ENCODE data around the gene TENT5C. TPM values are rescaled to one million over a fixed set of nuclear protein-coding genes. Genes with fewer than 3 reads are reported as not detected.

Gene TENT5C
- polyA plus RNA-seq, 1 donor (not counting 4 experiments of a cell fraction or from before 2014, with no cell fraction given), result 0.13 TPM

GRCh38 chr1:117659550-117660270 lies 53.9 kb downstream of the TENT5C start:
- no peak for DNase-seq (ENCODE audit: low read depth, low spot score)
- no peak overlapping the region for H3K4me2 ChIP-seq (ENCODE audit: control insufficient read depth, extremely low read depth, insufficient read depth, low read depth, low read length)
- no peak overlapping the region for H3K9ac ChIP-seq (ENCODE audit: control insufficient read depth, extremely low read depth, insufficient read depth, low read length)
- no peak overlapping the region for H3K4me3 ChIP-seq (ENCODE audit: control insufficient read depth in 2 of 3, extremely low read depth in 1 of 3, insufficient read depth in 2 of 3, low read depth in 1 of 3, low read length in 3 of 3)
- H3K4me1 ChIP-seq (ENCODE audit: control insufficient read depth, extremely low read depth, insufficient read depth, low read length), result peaks cover 27% of the 10 kb centered on the region
- no peaks in the 10 kb centered on the region for H3K9me3 ChIP-seq (ENCODE audit: control insufficient read depth, low read depth, low read length)
- H3K36me3 ChIP-seq (ENCODE audit: control insufficient read depth in 2 of 2, extremely low read depth in 1 of 2, insufficient read depth in 2 of 2, low read length in 2 of 2), result no peaks in the 10 kb centered on the region
- no peak overlapping the region for H3K27ac ChIP-seq (ENCODE audit: control insufficient read depth, insufficient read depth, low read length)
- H3K9me1 ChIP-seq (ENCODE audit: control insufficient read depth, extremely low read depth, insufficient read depth, low read length), result no peaks in the 10 kb centered on the region
- dilution Hi-C loops (cut with MboI; ENCODE audit: extremely low pct_ligation_motif_present, low sequenced_read_pairs), result no loop called here
- H2AFZ ChIP-seq (ENCODE audit: control insufficient read depth, low read length), result no peak overlapping the region
- FAIRE-seq, result no peak
- no peaks in the 10 kb centered on the region for H3K79me2 ChIP-seq (ENCODE audit: control insufficient read depth, insufficient read depth, low read length)
- H4K20me1 ChIP-seq (ENCODE audit: control insufficient read depth, extremely low read depth, insufficient read depth, low read length), result no peaks in the 10 kb centered on the region
- TF ChIP-seq CTCF (optimal IDR thresholded peaks at IDR 0.05 in 1 of 3, IDR thresholded peaks at IDR 0.05 in 1 of 3, conservative IDR thresholded peaks at IDR 0.05 in 1 of 3; ENCODE audit: extremely low read depth in 1 of 3, insufficient read depth in 2 of 3, low read length in 3 of 3) (no peak), EZH2 (IDR thresholded peaks at IDR 0.05; ENCODE audit: low read length) (no peak)
- H3K27me3 ChIP-seq (ENCODE audit: control insufficient read depth, extremely low read depth, insufficient read depth, low read length), result no peaks in the 10 kb centered on the region

DNA sequence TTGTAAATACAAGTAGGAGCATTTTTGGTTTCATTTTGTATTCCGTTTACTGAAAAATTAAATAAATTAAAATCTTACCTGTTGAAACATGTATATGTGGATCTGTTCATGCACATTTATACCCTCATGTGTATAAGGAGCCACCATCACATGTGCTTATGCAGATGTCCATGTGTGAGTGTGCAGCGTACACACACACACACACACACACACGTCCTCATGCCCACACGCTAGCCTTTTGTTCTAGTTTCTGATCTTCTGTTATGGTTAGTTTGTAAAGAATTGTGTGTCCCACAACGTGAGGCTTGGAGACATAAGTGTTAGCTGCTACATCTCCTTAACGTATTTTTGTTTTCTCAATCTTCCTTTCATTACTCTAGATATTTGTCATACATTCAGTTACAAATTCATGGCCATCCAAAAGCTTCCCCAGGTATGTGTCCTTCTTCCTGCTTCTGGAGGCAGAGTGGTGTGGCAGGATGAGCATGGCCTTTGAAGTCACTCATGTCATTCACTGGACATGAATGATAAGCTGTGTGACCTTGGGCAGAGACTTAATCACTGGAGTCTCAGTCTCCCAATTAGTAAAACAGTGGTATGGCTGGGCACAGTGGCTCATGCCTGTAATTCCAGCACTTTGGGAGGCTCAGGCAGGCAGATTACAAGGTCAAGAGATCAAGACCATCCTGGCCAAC lies 54.6 kb downstream of the TENT5C start:
- DNase-seq (ENCODE audit: low read depth, low spot score) (no peak), FAIRE-seq (no peak)
- Histone ChIP-seq H3K36me3 (ENCODE audit: control insufficient read depth in 2 of 2, extremely low read depth in 1 of 2, insufficient read depth in 2 of 2, low read length in 2 of 2) (no peaks in the 10 kb centered on the region), H3K4me3 (ENCODE audit: control insufficient read depth in 2 of 3, extremely low read depth in 1 of 3, insufficient read depth in 2 of 3, low read depth in 1 of 3, low read length in 3 of 3) (no peak overlapping the region), H4K20me1 (ENCODE audit: control insufficient read depth, extremely low read depth, insufficient read depth, low read length) (no peaks in the 10 kb centered on the region), H3K4me2 (ENCODE audit: control insufficient read depth, extremely low read depth, insufficient read depth, low read depth, low read length) (no peak overlapping the region), H3K9me1 (ENCODE audit: control insufficient read depth, extremely low read depth, insufficient read depth, low read length) (no peaks in the 10 kb centered on the region), H3K27ac (ENCODE audit: control insufficient read depth, insufficient read depth, low read length) (no peak overlapping the region), H3K9me3 (ENCODE audit: control insufficient read depth, low read depth, low read length) (no peaks in the 10 kb centered on the region), H3K4me1 (ENCODE audit: control insufficient read depth, extremely low read depth, insufficient read depth, low read length) (peaks cover 20% of the 10 kb centered on the region), H2AFZ (ENCODE audit: control insufficient read depth, low read length) (peak overlapping the region; percentile 46), H3K27me3 (ENCODE audit: control insufficient read depth, extremely low read depth, insufficient read depth, low read length) (no peaks in the 10 kb centered on the region), H3K9ac (ENCODE audit: control insufficient read depth, extremely low read depth, insufficient read depth, low read length) (no peak overlapping the region), H3K79me2 (ENCODE audit: control insufficient read depth, insufficient read depth, low read length) (no peaks in the 10 kb centered on the region)
- dilution Hi-C loops (cut with MboI; ENCODE audit: extremely low pct_ligation_motif_present, low sequenced_read_pairs), result no loop called here
- TF ChIP-seq CTCF (optimal IDR thresholded peaks at IDR 0.05 in 1 of 3, IDR thresholded peaks at IDR 0.05 in 1 of 3, conservative IDR thresholded peaks at IDR 0.05 in 1 of 3; ENCODE audit: extremely low read depth in 1 of 3, insufficient read depth in 2 of 3, low read length in 3 of 3) (no peak), EZH2 (IDR thresholded peaks at IDR 0.05; ENCODE audit: low read length) (no peak)
